Mesenchymal stem cell (in vitro differentiated cells and primary cell): Measurements from ENCODE around the gene PCNT.
"Not testable (repeated sequence)": the region's sequence is repeated elsewhere in the genome, so short reads cannot be mapped to it uniquely, and the experiment has no call there.

Source experiments
- DNase-seq: peaks from one replicate; pipeline ENCODE4 v3.0.0-alpha.2; 2013
- H2AFZ ChIP-seq: one replicate; pipeline ENCODE4 v1.6.1; 2013; ENCODE audit warnings: low read depth, mild to moderate bottlenecking, control low read depth, inconsistent platforms, low read length, moderate library complexity
- H2AK5ac ChIP-seq: 2 replicates; pipeline ENCODE4 v1.6.1; 2013; ENCODE audit warnings: low read length, moderate library complexity, mild to moderate bottlenecking, inconsistent platforms; ENCODE audit not compliant: severe bottlenecking
- H2BK120ac ChIP-seq: one replicate; pipeline ENCODE4 v1.6.1; 2013; ENCODE audit warnings: low read depth, mild to moderate bottlenecking, inconsistent platforms, low read length, moderate library complexity
- H2BK12ac ChIP-seq, 2 experiments: one replicate each; pipeline ENCODE4 v1.6.1; 2013; ENCODE audit warnings: inconsistent platforms in 2 of 2, low read length in 2 of 2, mild to moderate bottlenecking in 2 of 2, moderate library complexity in 2 of 2, control low read depth in 1 of 2
- H2BK15ac ChIP-seq: one replicate; pipeline ENCODE4 v1.6.1; 2013; ENCODE audit warnings: mild to moderate bottlenecking, low read depth, inconsistent platforms; ENCODE audit not compliant: poor library complexity, severe bottlenecking
- H2BK5ac ChIP-seq: 2 replicates; pipeline ENCODE4 v1.6.1; 2013; ENCODE audit warnings: low read depth, mild to moderate bottlenecking, low read length, control low read depth, inconsistent platforms; ENCODE audit not compliant: poor library complexity, severe bottlenecking
- H3K14ac ChIP-seq, 2 experiments: one replicate each; pipeline ENCODE4 v1.6.1; 2013; ENCODE audit warnings: inconsistent platforms in 2 of 2, low read length in 2 of 2, control low read depth in 1 of 2, mild to moderate bottlenecking in 1 of 2, moderate library complexity in 1 of 2
- H3K18ac ChIP-seq, 2 experiments: one replicate each; pipeline ENCODE4 v1.6.1; 2013; ENCODE audit warnings: inconsistent platforms in 2 of 2, low read length in 2 of 2, control low read depth in 1 of 2, low read depth in 1 of 2, mild to moderate bottlenecking in 1 of 2
- H3K23ac ChIP-seq, 2 experiments: one replicate each; pipeline ENCODE4 v1.6.1; 2013; ENCODE audit warnings: inconsistent platforms in 2 of 2, low read length in 2 of 2, mild to moderate bottlenecking in 2 of 2, moderate library complexity in 2 of 2, control low read depth in 1 of 2
- H3K27ac ChIP-seq: 2 replicates; pipeline ENCODE4 v1.5.1; 2013; ENCODE audit warnings: mild to moderate bottlenecking, moderate library complexity, low read length, control low read depth, inconsistent platforms; ENCODE audit not compliant: poor library complexity, severe bottlenecking
- H3K27me3 ChIP-seq, 2 experiments: 2 replicates each; pipeline versions ENCODE4 v1.6.1 to v1.7.0; 2013; ENCODE audit warnings: low read length in 2 of 2, mild to moderate bottlenecking in 2 of 2, moderate library complexity in 2 of 2, control low read depth in 1 of 2, inconsistent platforms in 1 of 2; ENCODE audit not compliant: control insufficient read depth in 1 of 2, insufficient read depth in 1 of 2
- H3K36me3 ChIP-seq, 2 experiments: 2 replicates each; pipeline versions ENCODE4 v1.6.1 to v1.7.0; 2013; ENCODE audit warnings: low read length in 2 of 2, control low read depth in 1 of 2, inconsistent platforms in 1 of 2, low read depth in 1 of 2, mild to moderate bottlenecking in 1 of 2; ENCODE audit not compliant: insufficient read depth in 2 of 2, control insufficient read depth in 1 of 2
- H3K4ac ChIP-seq, 2 experiments: one replicate each; pipeline ENCODE4 v1.6.1; 2013; ENCODE audit warnings: inconsistent platforms in 2 of 2, low read length in 2 of 2, mild to moderate bottlenecking in 2 of 2, moderate library complexity in 2 of 2, control low read depth in 1 of 2, low read depth in 1 of 2
- H3K4me1 ChIP-seq: 2 replicates; pipeline ENCODE4 v1.6.1; 2013; ENCODE audit warnings: low read depth, low read length, control low read depth; ENCODE audit not compliant: control insufficient read depth, insufficient read depth
- H3K4me2 ChIP-seq: 2 replicates; pipeline ENCODE4 v1.6.1; 2013; ENCODE audit warnings: low read length, mild to moderate bottlenecking, inconsistent platforms; ENCODE audit not compliant: poor library complexity, severe bottlenecking
- H3K4me3 ChIP-seq, 2 experiments: 2 replicates each; pipeline versions ENCODE4 v1.5.1 to v1.7.0; 2013; ENCODE audit warnings: low read length in 2 of 2, mild to moderate bottlenecking in 2 of 2, control low read depth in 1 of 2, low read depth in 1 of 2; ENCODE audit not compliant: insufficient read depth in 1 of 2
- H3K79me1 ChIP-seq: replicated peaks from 2 replicates; pipeline ENCODE4 v1.6.1; 2013; ENCODE audit warnings: mild to moderate bottlenecking, control low read depth, low read length, inconsistent platforms; ENCODE audit not compliant: poor library complexity, severe bottlenecking
- H3K9ac ChIP-seq: 2 replicates; pipeline ENCODE4 v1.7.0; 2013; ENCODE audit warnings: mild to moderate bottlenecking, low read length, moderate library complexity
- H3K9me3 ChIP-seq: 2 replicates; pipeline ENCODE4 v1.7.0; 2013; ENCODE audit warnings: mild to moderate bottlenecking, low read length; ENCODE audit not compliant: control insufficient read depth
- H4K8ac ChIP-seq: one replicate; pipeline ENCODE4 v1.6.1; 2013; ENCODE audit warnings: inconsistent platforms, mild to moderate bottlenecking, low read length, moderate library complexity
- H4K91ac ChIP-seq: one replicate; pipeline ENCODE4 v1.6.1; 2013; ENCODE audit warnings: mild to moderate bottlenecking, low read length, inconsistent platforms
- WGBS: methylation state at CpG from one replicate; pipeline ENCODE4 v1.1.7; 2013; ENCODE audit warnings: mixed read lengths; 5-methylcytosine and 5-hydroxymethylcytosine counted together

The PCNT gene

GRCh38 chr21:46431884-46432488 lies 108.0 kb downstream of the PCNT start:
- no peak for DNase-seq
- Histone ChIP-seq H3K9ac (no peak overlapping the region), H3K4me3 (no peak overlapping the region), H3K27me3 (no peaks in the 10 kb centered on the region), H3K79me1 (peaks cover 13% of the 10 kb centered on the region), H2AFZ (no peak overlapping the region), H3K36me3 (peaks cover 76 to 81% of the 10 kb centered on the region in 2 experiments), H2BK5ac (no peak overlapping the region), H2BK15ac (no peak overlapping the region), H3K9me3 (no peaks in the 10 kb centered on the region), H4K8ac (no peak overlapping the region), H2BK120ac (no peak overlapping the region), H3K4ac (no peak overlapping the region), H2BK12ac (no peak overlapping the region), H3K4me2 (no peak overlapping the region), H4K91ac (no peak overlapping the region), H3K14ac (no peak overlapping the region), H3K27ac (no peak overlapping the region), H3K18ac (no peak overlapping the region), H2AK5ac (no peak overlapping the region), H3K23ac (no peak overlapping the region), H3K4me1 (no peaks in the 10 kb centered on the region)
- 95% methylated on average over 22 of the region's 22 CpGs for WGBS

DNA sequence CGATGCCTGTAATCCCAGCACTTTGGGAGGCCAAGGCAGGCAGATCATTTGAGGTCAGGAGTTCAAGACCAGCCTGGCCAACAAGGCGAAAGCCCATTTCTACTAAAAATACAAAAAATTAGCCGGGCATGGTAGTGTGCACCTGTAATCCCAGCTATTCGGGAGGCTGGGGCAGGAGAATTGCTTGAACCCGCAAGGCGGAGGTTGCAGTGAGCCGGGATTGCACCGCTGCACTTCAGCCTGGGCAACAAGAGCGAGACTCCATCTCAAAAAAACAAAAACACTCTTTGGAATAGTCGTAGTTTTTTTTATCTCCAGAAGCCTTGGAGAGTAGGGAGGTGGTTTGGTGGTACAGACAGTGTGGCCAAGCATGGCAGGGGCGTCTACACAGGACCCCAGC lies 109.2 kb downstream of the PCNT start:
- not testable (repeated sequence) for H2BK120ac ChIP-seq, H3K23ac ChIP-seq, H3K9me3 ChIP-seq, H4K91ac ChIP-seq, H2AK5ac ChIP-seq, H3K4me3 ChIP-seq, H3K18ac ChIP-seq, H4K8ac ChIP-seq, H2AFZ ChIP-seq, H3K4me1 ChIP-seq, H3K4me2 ChIP-seq, H3K27ac ChIP-seq, H3K14ac ChIP-seq, H3K4ac ChIP-seq, H2BK5ac ChIP-seq, H2BK12ac ChIP-seq, H2BK15ac ChIP-seq, H3K27me3 ChIP-seq, DNase-seq, H3K9ac ChIP-seq
- WGBS: 93% methylated on average over 10 of the region's 11 CpGs
- H3K79me1 ChIP-seq: peaks cover 21% of the 10 kb centered on the region
- H3K36me3 ChIP-seq: peaks cover 76 to 80% of the 10 kb centered on the region in 2 experiments

GRCh38 chr21:46434322-46434958 lies 110.5 kb downstream of the PCNT start:
- no peak overlapping the region for H3K27ac ChIP-seq
- H3K79me1 ChIP-seq: peaks cover 21% of the 10 kb centered on the region
- H3K9ac ChIP-seq: no peak overlapping the region
- H3K14ac ChIP-seq: no peak overlapping the region
- no peak overlapping the region for H2BK15ac ChIP-seq
- no peaks in the 10 kb centered on the region for H3K27me3 ChIP-seq
- no peak for DNase-seq
- no peak overlapping the region for H3K4me3 ChIP-seq
- 98% methylated on average over 23 of the region's 23 CpGs for WGBS
- no peak overlapping the region for H4K91ac ChIP-seq
- no peak overlapping the region for H2BK120ac ChIP-seq
- H3K9me3 ChIP-seq: no peaks in the 10 kb centered on the region
- H3K4me1 ChIP-seq: no peaks in the 10 kb centered on the region
- no peak overlapping the region for H3K18ac ChIP-seq
- H2AFZ ChIP-seq: no peak overlapping the region
- H3K4me2 ChIP-seq: no peak overlapping the region
- H3K36me3 ChIP-seq: peaks cover 74 to 79% of the 10 kb centered on the region in 2 experiments
- no peak overlapping the region for H4K8ac ChIP-seq
- H2BK12ac ChIP-seq: no peak overlapping the region
- no peak overlapping the region for H2AK5ac ChIP-seq
- H2BK5ac ChIP-seq: no peak overlapping the region
- no peak overlapping the region for H3K23ac ChIP-seq
- H3K4ac ChIP-seq: no peak overlapping the region

- no peak overlapping the region for H3K4me3 ChIP-seq
- H3K79me1 ChIP-seq: peaks cover 24% of the 10 kb centered on the region
- H3K9me3 ChIP-seq: no peaks in the 10 kb centered on the region
- no peak overlapping the region for H2AK5ac ChIP-seq
- H2AFZ ChIP-seq: no peak overlapping the region
- no peak overlapping the region for H2BK120ac ChIP-seq
- no peak overlapping the region for H2BK5ac ChIP-seq
- no peak for DNase-seq
- no peak overlapping the region for H2BK15ac ChIP-seq
- H3K23ac ChIP-seq: no peak overlapping the region
- no peaks in the 10 kb centered on the region for H3K27me3 ChIP-seq
- H3K14ac ChIP-seq: no peak overlapping the region
- no peak overlapping the region for H4K8ac ChIP-seq
- H3K4me1 ChIP-seq: no peaks in the 10 kb centered on the region
- H3K18ac ChIP-seq: no peak overlapping the region
- no peak overlapping the region for H4K91ac ChIP-seq
- H3K4ac ChIP-seq: no peak overlapping the region
- no peak overlapping the region for H3K9ac ChIP-seq
- no peak overlapping the region for H3K4me2 ChIP-seq
- 97% methylated on average over 29 of the region's 29 CpGs for WGBS
- H3K36me3 ChIP-seq: peaks cover 70 to 80% of the 10 kb centered on the region in 2 experiments
- no peak overlapping the region for H3K27ac ChIP-seq
- no peak overlapping the region for H2BK12ac ChIP-seq
These were observed 111.9 kb downstream of the PCNT start for GRCh38 chr21:46435786-46436227.
